DOHH2 (cell line): ENCODE results near the gene ZNRF1.

Experiments
- H3F3A ChIP-seq: fragments of 200-600 bp; sonication (generic), shearing (Covaris generic); 2 replicates; pipeline ENCODE4 v1.6.0; 2016; ENCODE audit warnings: antibody characterized with exemption, mild to moderate bottlenecking; ENCODE audit not compliant: control insufficient read depth, insufficient read depth
- H3K27ac ChIP-seq: fragments of 200-600 bp; sonication (generic); 2 replicates; pipeline ENCODE4 v1.5.1; 2014; ENCODE audit warnings: low read depth, mild to moderate bottlenecking, low read length, moderate library complexity
- H3K27me3 ChIP-seq: fragments of 200-600 bp; sonication (generic); 2 replicates; pipeline ENCODE4 v1.6.1; 2014; ENCODE audit warnings: mild to moderate bottlenecking, low read length, mixed read lengths; ENCODE audit not compliant: control insufficient read depth
- H3K36me3 ChIP-seq: fragments of 200-600 bp; sonication (generic); 2 replicates; pipeline ENCODE4 v1.6.1; 2014; ENCODE audit warnings: mild to moderate bottlenecking, low read length, moderate library complexity, mixed read lengths; ENCODE audit not compliant: control insufficient read depth
- H3K4me1 ChIP-seq: fragments of 200-600 bp; sonication (generic); 2 replicates; pipeline ENCODE4 v1.6.1; 2014; ENCODE audit warnings: mild to moderate bottlenecking, low read length, mixed read lengths; ENCODE audit not compliant: control insufficient read depth
- H3K4me2 ChIP-seq: fragments of 200-600 bp; sonication (generic); 2 replicates; pipeline ENCODE4 v1.6.0; 2014; ENCODE audit warnings: mild to moderate bottlenecking, low read length, moderate library complexity
- H3K4me3 ChIP-seq: fragments of 200-600 bp; sonication (generic); 2 replicates; pipeline ENCODE4 v1.5.1; 2014; ENCODE audit warnings: mild to moderate bottlenecking, low read length, mixed read lengths
- H3K79me2 ChIP-seq: fragments of 200-600 bp; sonication (generic); 2 replicates; pipeline ENCODE4 v1.6.1; 2014; ENCODE audit warnings: mild to moderate bottlenecking, low read length, mixed read lengths; ENCODE audit not compliant: control insufficient read depth
- H3K9me2 ChIP-seq: fragments of 200-600 bp; sonication (generic); replicated peaks from 2 replicates; pipeline ENCODE4 v1.6.1; 2014; ENCODE audit warnings: mild to moderate bottlenecking, low read length, mixed read lengths; ENCODE audit not compliant: control insufficient read depth
- H3K9me3 ChIP-seq: fragments of 200-600 bp; sonication (generic); 2 replicates; pipeline ENCODE4 v1.6.1; 2014; ENCODE audit warnings: antibody characterized with exemption, low read length, mixed read lengths; ENCODE audit not compliant: control insufficient read depth, insufficient read depth
- H4K20me1 ChIP-seq: fragments of 200-600 bp; sonication (generic); 2 replicates; pipeline ENCODE4 v1.6.0; 2014; ENCODE audit warnings: low read depth, mild to moderate bottlenecking, antibody characterized with exemption, low read length, moderate library complexity; ENCODE audit not compliant: control insufficient read depth, insufficient read depth
- CTCF ChIP-seq: fragments of 200-600 bp; sonication (generic); IDR thresholded peaks from one replicate; pipeline ENCODE4 v1.5.1; 2014; ENCODE audit warnings: antibody characterized with exemption, mild to moderate bottlenecking, low read depth, low read length; ENCODE audit not compliant: poor library complexity, severe bottlenecking
- EZH2phosphoT487 ChIP-seq: fragments of 200-600 bp; sonication (generic); IDR thresholded peaks from 2 replicates; pipeline ENCODE4 v1.6.1; 2017; ENCODE audit warnings: borderline replicate concordance, mild to moderate bottlenecking, antibody characterized with exemption, low read length, moderate library complexity, mixed read lengths

Gene ZNRF1

GRCh38 chr16:74991268-74991592 is 7.6 kb upstream of the ZNRF1 start:
- peaks cover 3% of the 10 kb centered on the region for H3K27me3 ChIP-seq
- no peaks in the 10 kb centered on the region for H3K36me3 ChIP-seq
- no peaks in the 10 kb centered on the region for H3K9me2 ChIP-seq
- H3K9me3 ChIP-seq, result no peaks in the 10 kb centered on the region
- no peak overlapping the region for H3K27ac ChIP-seq
- TF ChIP-seq EZH2phosphoT487 (no peak), CTCF (no peak)
- no peaks in the 10 kb centered on the region for H3F3A ChIP-seq
- no peaks in the 10 kb centered on the region for H4K20me1 ChIP-seq
- no peak overlapping the region for H3K4me2 ChIP-seq
- H3K4me3 ChIP-seq, result no peak overlapping the region
- H3K79me2 ChIP-seq, result no peaks in the 10 kb centered on the region
- no peaks in the 10 kb centered on the region for H3K4me1 ChIP-seq

GRCh38 chr16:74991593-74992403 is 7.0 kb upstream of the ZNRF1 start:
- Histone ChIP-seq H4K20me1 (no peaks in the 10 kb centered on the region), H3K9me2 (no peaks in the 10 kb centered on the region), H3K36me3 (no peaks in the 10 kb centered on the region), H3K27me3 (peaks cover 4% of the 10 kb centered on the region), H3K79me2 (no peaks in the 10 kb centered on the region), H3K4me2 (no peak overlapping the region), H3K27ac (no peak overlapping the region), H3F3A (no peaks in the 10 kb centered on the region), H3K4me3 (no peak overlapping the region), H3K9me3 (no peaks in the 10 kb centered on the region), H3K4me1 (0 out of 2 replicates have a peak, but pooled peaks cover under 1% of the 10 kb centered on the region)
- TF ChIP-seq EZH2phosphoT487, result no peak
- TF ChIP-seq CTCF, result no peak

GRCh38 chr16:74995986-74996385 is 2.8 kb upstream of the ZNRF1 start:
- TF ChIP-seq EZH2phosphoT487 (no peak), CTCF (no peak)
- Histone ChIP-seq H3K9me2 (no peaks in the 10 kb centered on the region), H3K4me1 (peaks cover 27% of the 10 kb centered on the region), H3K27me3 (peaks cover 21% of the 10 kb centered on the region), H3K79me2 (peaks cover 14% of the 10 kb centered on the region), H3K9me3 (no peaks in the 10 kb centered on the region), H3K27ac (no peak overlapping the region), H3F3A (no peaks in the 10 kb centered on the region), H3K36me3 (no peaks in the 10 kb centered on the region), H4K20me1 (0 out of 2 replicates have a peak, but pooled peaks cover 4% of the 10 kb centered on the region), H3K4me3 (no peak overlapping the region), H3K4me2 (no peak overlapping the region)
